Liver (tissue), 3 donors: ENCODE measurements around the gene CLTC.

Experiments
- ATF3 ChIP-seq: IDR thresholded peaks from 2 replicates; pipeline ENCODE4 v1.6.1; 2016; ENCODE audit warnings: antibody characterized with exemption
- HNF4A ChIP-seq, 2 donors: conservative IDR thresholded peaks; 2 replicates each; pipeline ENCODE4 v1.6.1; 2016; ENCODE audit warnings: antibody characterized with exemption in 2 of 2, mild to moderate bottlenecking in 2 of 2
- HNF4G ChIP-seq: IDR thresholded peaks from 2 replicates; pipeline ENCODE4 v1.6.1; 2016; ENCODE audit warnings: antibody characterized with exemption
- SP1 ChIP-seq: IDR thresholded peaks from 2 replicates; pipeline ENCODE4 v1.6.1; 2018; ENCODE audit warnings: antibody characterized with exemption, mild to moderate bottlenecking
- YY1 ChIP-seq: IDR thresholded peaks from 2 replicates; pipeline ENCODE4 v1.6.1; 2016; ENCODE audit warnings: antibody characterized with exemption, mild to moderate bottlenecking
- TF ChIP-seq, protein P1 (sequence below): fragments of 150-350 bp; IDR thresholded peaks from 2 replicates; pipeline ENCODE4 v1.5.1; 2017; ENCODE audit warnings: improper control_type of control experiment, low read depth, low read length; ENCODE audit not compliant: missing input control
- donor health status: healthy.
- donor health status: healthy.

- TF ChIP-seq, protein P1, sequence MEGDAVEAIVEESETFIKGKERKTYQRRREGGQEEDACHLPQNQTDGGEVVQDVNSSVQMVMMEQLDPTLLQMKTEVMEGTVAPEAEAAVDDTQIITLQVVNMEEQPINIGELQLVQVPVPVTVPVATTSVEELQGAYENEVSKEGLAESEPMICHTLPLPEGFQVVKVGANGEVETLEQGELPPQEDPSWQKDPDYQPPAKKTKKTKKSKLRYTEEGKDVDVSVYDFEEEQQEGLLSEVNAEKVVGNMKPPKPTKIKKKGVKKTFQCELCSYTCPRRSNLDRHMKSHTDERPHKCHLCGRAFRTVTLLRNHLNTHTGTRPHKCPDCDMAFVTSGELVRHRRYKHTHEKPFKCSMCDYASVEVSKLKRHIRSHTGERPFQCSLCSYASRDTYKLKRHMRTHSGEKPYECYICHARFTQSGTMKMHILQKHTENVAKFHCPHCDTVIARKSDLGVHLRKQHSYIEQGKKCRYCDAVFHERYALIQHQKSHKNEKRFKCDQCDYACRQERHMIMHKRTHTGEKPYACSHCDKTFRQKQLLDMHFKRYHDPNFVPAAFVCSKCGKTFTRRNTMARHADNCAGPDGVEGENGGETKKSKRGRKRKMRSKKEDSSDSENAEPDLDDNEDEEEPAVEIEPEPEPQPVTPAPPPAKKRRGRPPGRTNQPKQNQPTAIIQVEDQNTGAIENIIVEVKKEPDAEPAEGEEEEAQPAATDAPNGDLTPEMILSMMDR, result no peak
- no peak for TF ChIP-seq YY1
- no peak for TF ChIP-seq HNF4A (conservative IDR thresholded peaks at IDR 0.05)
- no peak for TF ChIP-seq SP1
- no peak for TF ChIP-seq HNF4G
- TF ChIP-seq ATF3, result no peak
These were observed 125.3 kb downstream of the CLTC start for GRCh38 chr17:59745040-59745439.
